Astrocyte (in vitro differentiated cells and primary cell): ENCODE measurements around the gene KDM2B. TPM values are rescaled to one million over a fixed set of nuclear protein-coding genes. Genes with fewer than 3 reads are reported as not detected.

Experiments used
- DNase-seq: peaks from one replicate; pipeline ENCODE4 v3.0.0-alpha.2; 2010; ENCODE audit warnings: low read depth
- FAIRE-seq: peaks from 2 replicates; lab custom pipeline; 2011; peaks lifted over from hg19 to GRCh38; lab: Jason Lieb, UNC
- H2AFZ ChIP-seq: 2 replicates; pipeline ENCODE4 v1.6.0; 2012; ENCODE audit warnings: low read depth, low read length, inconsistent platforms
- H3K27ac ChIP-seq: 2 replicates; pipeline ENCODE4 v1.5.1; 2011; ENCODE audit warnings: low read depth, low read length, inconsistent platforms
- H3K27me3 ChIP-seq: 2 replicates; pipeline ENCODE4 v1.6.0; 2011; ENCODE audit warnings: low read length, inconsistent platforms; ENCODE audit not compliant: insufficient read depth
- H3K36me3 ChIP-seq: 2 replicates; pipeline ENCODE4 v1.5.1; 2011; ENCODE audit warnings: low read length, inconsistent platforms; ENCODE audit not compliant: insufficient read depth
- H3K4me1 ChIP-seq: 2 replicates; pipeline ENCODE4 v1.5.1; 2011; ENCODE audit warnings: low read length, inconsistent platforms; ENCODE audit not compliant: insufficient read depth
- H3K4me2 ChIP-seq: 2 replicates; pipeline ENCODE4 v1.6.0; 2012; ENCODE audit warnings: low read length, inconsistent platforms
- H3K4me3 ChIP-seq: 2 replicates; pipeline ENCODE4 v1.5.1; 2011; ENCODE audit warnings: low read depth, mild to moderate bottlenecking, low read length, inconsistent platforms; ENCODE audit not compliant: insufficient read depth
- H3K79me2 ChIP-seq: 2 replicates; pipeline ENCODE4 v1.6.0; 2012; ENCODE audit warnings: mild to moderate bottlenecking, low read length, inconsistent platforms; ENCODE audit not compliant: insufficient read depth
- H3K9ac ChIP-seq: 2 replicates; pipeline ENCODE4 v1.6.0; 2012; ENCODE audit warnings: mild to moderate bottlenecking, low read length, inconsistent platforms
- H3K9me3 ChIP-seq: 2 replicates; pipeline ENCODE4 v1.5.1; 2012; ENCODE audit warnings: low read depth, mild to moderate bottlenecking, low read length, inconsistent platforms; ENCODE audit not compliant: insufficient read depth
- H4K20me1 ChIP-seq: 2 replicates; pipeline ENCODE4 v1.6.0; 2012; ENCODE audit warnings: low read length, inconsistent platforms; ENCODE audit not compliant: insufficient read depth
- H3K27ac Mint-ChIP-seq: one replicate; pipeline ENCODE4 v1.8.0; 2021; ENCODE audit warnings: mild to moderate bottlenecking, mixed read lengths; ENCODE audit not compliant: unreplicated experiment
- H3K27me3 Mint-ChIP-seq: one replicate; pipeline ENCODE4 v1.8.0; 2021; ENCODE audit warnings: low read depth, mixed read lengths; ENCODE audit not compliant: unreplicated experiment
- H3K36me3 Mint-ChIP-seq: one replicate; pipeline ENCODE4 v1.8.0; 2021; ENCODE audit warnings: low read depth, mixed read lengths; ENCODE audit not compliant: unreplicated experiment
- H3K4me1 Mint-ChIP-seq: one replicate; pipeline ENCODE4 v1.8.0; 2021; ENCODE audit warnings: low read depth, mixed read lengths; ENCODE audit not compliant: unreplicated experiment
- H3K4me3 Mint-ChIP-seq: one replicate; pipeline ENCODE4 v1.8.0; 2021; ENCODE audit warnings: mild to moderate bottlenecking, moderate library complexity, mixed read lengths; ENCODE audit not compliant: unreplicated experiment
- H3K9me3 Mint-ChIP-seq: one replicate; pipeline ENCODE4 v1.8.0; 2021; ENCODE audit warnings: mild to moderate bottlenecking, mixed read lengths; ENCODE audit not compliant: unreplicated experiment
- EZH2 ChIP-seq: IDR thresholded peaks from 2 replicates; pipeline ENCODE4 v1.6.1; 2012; ENCODE audit warnings: mild to moderate bottlenecking, low read length, inconsistent platforms; ENCODE audit not compliant: insufficient read depth
- total RNA-seq: library from RNA; stranded (reverse); gene quantifications from 2 replicates; pipeline ENCODE4 v1.2.1, GENCODE V29; 2021
- TF ChIP-seq, protein P1 (sequence below): IDR thresholded peaks from 2 replicates; pipeline ENCODE4 v1.5.1; 2011; ENCODE audit warnings: low read depth, mild to moderate bottlenecking, inconsistent platforms, low read length, moderate library complexity; ENCODE audit not compliant: insufficient read depth

The KDM2B gene
- total RNA-seq, 1 donor from 2014 or later, result 23.4 TPM

- no peak overlapping the region for H3K4me2 ChIP-seq
- H3K79me2 ChIP-seq, result peaks cover 47% of the 10 kb centered on the region
- no peaks in the 10 kb centered on the region for H3K27me3 ChIP-seq
- DNase-seq (no peak), FAIRE-seq (no peak)
- no peak for TF ChIP-seq EZH2
- TF ChIP-seq, protein P1, sequence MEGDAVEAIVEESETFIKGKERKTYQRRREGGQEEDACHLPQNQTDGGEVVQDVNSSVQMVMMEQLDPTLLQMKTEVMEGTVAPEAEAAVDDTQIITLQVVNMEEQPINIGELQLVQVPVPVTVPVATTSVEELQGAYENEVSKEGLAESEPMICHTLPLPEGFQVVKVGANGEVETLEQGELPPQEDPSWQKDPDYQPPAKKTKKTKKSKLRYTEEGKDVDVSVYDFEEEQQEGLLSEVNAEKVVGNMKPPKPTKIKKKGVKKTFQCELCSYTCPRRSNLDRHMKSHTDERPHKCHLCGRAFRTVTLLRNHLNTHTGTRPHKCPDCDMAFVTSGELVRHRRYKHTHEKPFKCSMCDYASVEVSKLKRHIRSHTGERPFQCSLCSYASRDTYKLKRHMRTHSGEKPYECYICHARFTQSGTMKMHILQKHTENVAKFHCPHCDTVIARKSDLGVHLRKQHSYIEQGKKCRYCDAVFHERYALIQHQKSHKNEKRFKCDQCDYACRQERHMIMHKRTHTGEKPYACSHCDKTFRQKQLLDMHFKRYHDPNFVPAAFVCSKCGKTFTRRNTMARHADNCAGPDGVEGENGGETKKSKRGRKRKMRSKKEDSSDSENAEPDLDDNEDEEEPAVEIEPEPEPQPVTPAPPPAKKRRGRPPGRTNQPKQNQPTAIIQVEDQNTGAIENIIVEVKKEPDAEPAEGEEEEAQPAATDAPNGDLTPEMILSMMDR, result no peak
- Mint-ChIP-seq H3K27me3 (no peaks in the 10 kb centered on the region), H3K36me3 (peaks cover 4% of the 10 kb centered on the region), H3K4me3 (no peak overlapping the region), H3K27ac (no peak overlapping the region), H3K9me3 (no peaks in the 10 kb centered on the region), H3K4me1 (peaks cover 2% of the 10 kb centered on the region)
- H3K4me1 ChIP-seq, result no peaks in the 10 kb centered on the region
- H4K20me1 ChIP-seq, result peaks cover 50% of the 10 kb centered on the region
- no peaks in the 10 kb centered on the region for H3K36me3 ChIP-seq
- no peak overlapping the region for H2AFZ ChIP-seq
- no peak overlapping the region for H3K27ac ChIP-seq
- no peak overlapping the region for H3K4me3 ChIP-seq
- H3K9ac ChIP-seq, result no peak overlapping the region
- no peaks in the 10 kb centered on the region for H3K9me3 ChIP-seq
Measured at GRCh38 chr12:121451961-121452339, 128.9 kb downstream of the KDM2B start.

- Histone ChIP-seq H3K9me3 (no peaks in the 10 kb centered on the region), H3K9ac (no peak overlapping the region), H3K4me2 (no peak overlapping the region), H3K4me3 (no peak overlapping the region), H3K4me1 (no peaks in the 10 kb centered on the region), H3K27ac (no peak overlapping the region), H3K79me2 (peaks cover 19% of the 10 kb centered on the region), H3K36me3 (no peaks in the 10 kb centered on the region), H4K20me1 (peaks cover 31% of the 10 kb centered on the region), H2AFZ (no peak overlapping the region), H3K27me3 (no peaks in the 10 kb centered on the region)
- no peak overlapping the region for H3K4me3 Mint-ChIP-seq
- H3K4me1 Mint-ChIP-seq, result peaks cover 2% of the 10 kb centered on the region
- H3K36me3 Mint-ChIP-seq, result peaks cover 6% of the 10 kb centered on the region
- DNase-seq, result no peak
- TF ChIP-seq, protein P1, result no peak
- no peak for TF ChIP-seq EZH2
- no peaks in the 10 kb centered on the region for H3K9me3 Mint-ChIP-seq
- no peaks in the 10 kb centered on the region for H3K27me3 Mint-ChIP-seq
- no peak overlapping the region for H3K27ac Mint-ChIP-seq
- FAIRE-seq, result no peak
Measured at GRCh38 chr12:121448771-121449315, 132.0 kb downstream of the KDM2B start.

GRCh38 chr12:121446750-121447149 is 134.1 kb downstream of the KDM2B start:
- DNase-seq (no peak), FAIRE-seq (no peak)
- Histone ChIP-seq H3K27me3 (no peaks in the 10 kb centered on the region), H4K20me1 (peaks cover 26% of the 10 kb centered on the region), H3K9me3 (no peaks in the 10 kb centered on the region), H3K36me3 (peaks cover 2% of the 10 kb centered on the region), H3K4me2 (no peak overlapping the region), H3K4me1 (no peaks in the 10 kb centered on the region), H3K27ac (no peak overlapping the region), H3K4me3 (no peak overlapping the region), H3K79me2 (peaks cover 12% of the 10 kb centered on the region), H2AFZ (no peak overlapping the region), H3K9ac (no peak overlapping the region)
- TF ChIP-seq EZH2, result no peak
- TF ChIP-seq, protein P1, result no peak
- Mint-ChIP-seq H3K27ac (no peak overlapping the region), H3K36me3 (peaks cover 6% of the 10 kb centered on the region), H3K27me3 (no peaks in the 10 kb centered on the region), H3K4me1 (no peaks in the 10 kb centered on the region), H3K4me3 (no peak overlapping the region), H3K9me3 (no peaks in the 10 kb centered on the region)
